MM.1S (cell line): Measurements from ENCODE around the gene TAAR2.

Experiments used
- CTCF ChIP-seq: fragments of 300-600 bp; sonication (generic); IDR thresholded peaks from 2 replicates; pipeline ENCODE4 v1.5.1; 2016; ENCODE audit warnings: antibody characterized with exemption, low read length, mixed read lengths
- EZH2 ChIP-seq: fragments of 300-600 bp; sonication (generic); optimal IDR thresholded peaks from 2 replicates; pipeline ENCODE3; 2017; ENCODE audit warnings: low read depth, mild to moderate bottlenecking, antibody characterized with exemption, low read length, mixed read lengths

- TF ChIP-seq EZH2 (no peak), CTCF (no peak)
These were observed 53.8 kb downstream of the TAAR2 start, which contains the start of gene TAAR6 for GRCh38 chr6:132570221-132570777.
